HUES64 (cell line): ENCODE measurements around the gene AMIGO3.

Source experiments
- H3K27ac ChIP-seq: 2 replicates; pipeline ENCODE4 v1.7.0; 2013; ENCODE audit warnings: low read depth, low read length, inconsistent platforms
- H3K27me3 ChIP-seq: 2 replicates; pipeline ENCODE4 v1.6.1; 2013; ENCODE audit warnings: mild to moderate bottlenecking, low read length; ENCODE audit not compliant: insufficient read depth
- H3K36me3 ChIP-seq: 2 replicates; pipeline ENCODE4 v1.6.1; 2013; ENCODE audit warnings: mild to moderate bottlenecking, low read length; ENCODE audit not compliant: insufficient read depth
- H3K4me1 ChIP-seq: 2 replicates; pipeline ENCODE4 v1.6.1; 2013; ENCODE audit warnings: mild to moderate bottlenecking, low read length, moderate library complexity; ENCODE audit not compliant: insufficient read depth
- H3K4me3 ChIP-seq: 2 replicates; pipeline ENCODE4 v1.5.1; 2013; ENCODE audit warnings: mild to moderate bottlenecking, low read length, moderate library complexity
- H3K9ac ChIP-seq: 2 replicates; pipeline ENCODE4 v1.6.1; 2013; ENCODE audit warnings: mild to moderate bottlenecking, low read depth, low read length
- H3K9me3 ChIP-seq: 2 replicates; pipeline ENCODE4 v1.6.1; 2013; ENCODE audit warnings: low read depth, low read length; ENCODE audit not compliant: insufficient read depth
- WGBS: fragments of 150-250, 120-280 bp; methylation state at CpG from one replicate; pipeline ENCODE4 v1.1.7; 2013; ENCODE audit warnings: missing lambda C conversion rate; 5-methylcytosine and 5-hydroxymethylcytosine counted together

Gene AMIGO3

GRCh38 chr3:49711489-49711888, 8.0 kb downstream of the AMIGO3 start:
- WGBS, result 94% methylated on average over 5 of the region's 5 CpGs

GRCh38 chr3:49709852-49710251, 9.6 kb downstream of the AMIGO3 start:
- no peaks in the 10 kb centered on the region for H3K4me1 ChIP-seq
- H3K9ac ChIP-seq, result no peak overlapping the region
- H3K9me3 ChIP-seq, result no peaks in the 10 kb centered on the region
- H3K4me3 ChIP-seq, result no peak overlapping the region
- no peaks in the 10 kb centered on the region for H3K27me3 ChIP-seq
- H3K27ac ChIP-seq, result no peak overlapping the region
- 0 out of 2 replicates have a peak, but pooled peaks cover 11% of the 10 kb centered on the region for H3K36me3 ChIP-seq
- WGBS, result 91% methylated on average over 8 of the region's 8 CpGs

More at GRCh38 chr3:49711489-49711888, 8.0 kb downstream of the AMIGO3 start:
- H3K9me3 ChIP-seq, result no peaks in the 10 kb centered on the region
- H3K36me3 ChIP-seq, result peaks cover 10% of the 10 kb centered on the region; the same call in 1 of the 2 replicates
- no peaks in the 10 kb centered on the region for H3K27me3 ChIP-seq
- no peak overlapping the region for H3K4me3 ChIP-seq
- H3K4me1 ChIP-seq, result no peaks in the 10 kb centered on the region
- no peak overlapping the region for H3K9ac ChIP-seq
- H3K27ac ChIP-seq, result no peak overlapping the region

GRCh38 chr3:49707113-49707480, 12.4 kb downstream of the AMIGO3 start:
- Histone ChIP-seq H3K4me1 (no peaks in the 10 kb centered on the region), H3K9me3 (no peaks in the 10 kb centered on the region), H3K27me3 (no peaks in the 10 kb centered on the region), H3K9ac (no peak overlapping the region), H3K36me3 (peaks cover 19% of the 10 kb centered on the region; the same call in 1 of the 2 replicates), H3K4me3 (no peak overlapping the region), H3K27ac (no peak overlapping the region)
- 87% methylated on average over 4 of the region's 4 CpGs for WGBS

- no peak overlapping the region for H3K9ac ChIP-seq
- no peaks in the 10 kb centered on the region for H3K27me3 ChIP-seq
- peaks cover 22% of the 10 kb centered on the region; the same call in 1 of the 2 replicates for H3K36me3 ChIP-seq
- no peak overlapping the region for H3K4me3 ChIP-seq
- no peak overlapping the region for H3K27ac ChIP-seq
- no peaks in the 10 kb centered on the region for H3K9me3 ChIP-seq
- H3K4me1 ChIP-seq, result no peaks in the 10 kb centered on the region
- 92% methylated on average over 9 of the region's 9 CpGs for WGBS
Observed at GRCh38 chr3:49706456-49707112, 12.9 kb downstream of the AMIGO3 start.

- Histone ChIP-seq H3K27ac (no peak overlapping the region), H3K27me3 (no peaks in the 10 kb centered on the region), H3K4me1 (no peaks in the 10 kb centered on the region), H3K36me3 (peaks cover 22% of the 10 kb centered on the region; the same call in 1 of the 2 replicates), H3K4me3 (no peak overlapping the region), H3K9me3 (no peaks in the 10 kb centered on the region), H3K9ac (no peak overlapping the region)
- WGBS, result 95% methylated on average over 17 of the region's 17 CpGs
Observed at GRCh38 chr3:49705390-49705960, 14.0 kb downstream of the AMIGO3 start.

- no peak overlapping the region for H3K9ac ChIP-seq
Observed at GRCh38 chr3:49704629-49705028, 14.9 kb downstream of the AMIGO3 start.

GRCh38 chr3:49703956-49704355, 15.5 kb downstream of the AMIGO3 start:
- Histone ChIP-seq H3K4me1 (no peaks in the 10 kb centered on the region), H3K27me3 (no peaks in the 10 kb centered on the region), H3K36me3 (peaks cover 22% of the 10 kb centered on the region; the same call in 1 of the 2 replicates), H3K9ac (no peak overlapping the region), H3K27ac (no peak overlapping the region), H3K9me3 (no peaks in the 10 kb centered on the region), H3K4me3 (no peak overlapping the region)
- 92% methylated on average over 7 of the region's 7 CpGs for WGBS

More at GRCh38 chr3:49704629-49705028, 14.9 kb downstream of the AMIGO3 start:
- Histone ChIP-seq H3K36me3 (peaks cover 22% of the 10 kb centered on the region; the same call in 1 of the 2 replicates), H3K4me1 (no peaks in the 10 kb centered on the region), H3K27me3 (no peaks in the 10 kb centered on the region), H3K27ac (no peak overlapping the region), H3K9me3 (no peaks in the 10 kb centered on the region), H3K4me3 (no peak overlapping the region)
- WGBS, result 92% methylated on average over 8 of the region's 8 CpGs

GRCh38 chr3:49703443-49703927, 16.0 kb downstream of the AMIGO3 start:
- 86% methylated on average over 14 of the region's 14 CpGs for WGBS
- no peaks in the 10 kb centered on the region for H3K4me1 ChIP-seq
- peaks cover 22% of the 10 kb centered on the region; the same call in 1 of the 2 replicates for H3K36me3 ChIP-seq
- no peak overlapping the region for H3K9ac ChIP-seq
- H3K27me3 ChIP-seq, result no peaks in the 10 kb centered on the region
- no peak overlapping the region for H3K27ac ChIP-seq
- no peaks in the 10 kb centered on the region for H3K9me3 ChIP-seq
- no peak overlapping the region for H3K4me3 ChIP-seq

GRCh38 chr3:49702672-49703071, 16.8 kb downstream of the AMIGO3 start:
- Histone ChIP-seq H3K4me1 (no peaks in the 10 kb centered on the region), H3K27ac (no peak overlapping the region), H3K9ac (no peak overlapping the region), H3K27me3 (no peaks in the 10 kb centered on the region), H3K36me3 (peaks cover 22% of the 10 kb centered on the region), H3K4me3 (no peak overlapping the region), H3K9me3 (no peaks in the 10 kb centered on the region)
- 93% methylated on average over 11 of the region's 11 CpGs for WGBS

- Histone ChIP-seq H3K27ac (no peak overlapping the region), H3K36me3 (peaks cover 21% of the 10 kb centered on the region), H3K4me1 (no peaks in the 10 kb centered on the region), H3K4me3 (no peak overlapping the region), H3K9ac (no peak overlapping the region), H3K9me3 (no peaks in the 10 kb centered on the region), H3K27me3 (no peaks in the 10 kb centered on the region)
- 84% methylated on average over 21 of the region's 21 CpGs for WGBS
Observed at GRCh38 chr3:49701388-49702077, 18.0 kb downstream of the AMIGO3 start.

GRCh38 chr3:49700453-49701128, 18.9 kb downstream of the AMIGO3 start:
- Histone ChIP-seq H3K9ac (no peak overlapping the region), H3K9me3 (no peaks in the 10 kb centered on the region), H3K27me3 (no peaks in the 10 kb centered on the region), H3K4me3 (no peak overlapping the region), H3K4me1 (no peaks in the 10 kb centered on the region), H3K36me3 (peaks cover 13% of the 10 kb centered on the region), H3K27ac (no peak overlapping the region)
- 83% methylated on average over 13 of the region's 13 CpGs for WGBS
